Natural killer cell (primary cell): ENCODE results near the gene BUB1. TPM values are rescaled to one million over a fixed set of nuclear protein-coding genes. Genes with fewer than 3 reads are reported as not detected.

ENCODE experiments used
- ATAC-seq, 3 donors: fragments of 150-1000 bp in 2 of 3; fragments of 200-7000 bp in 1 of 3; cut with Tn5 transposase; 1 replicate in 1 of 3; 2 replicates in 2 of 3; pipeline ENCODE4 v1.10.0; 2021; ENCODE audit warnings: mild to moderate bottlenecking in 2 of 3, moderate library complexity in 2 of 3
- DNase-seq, 2 donors: peaks; one replicate each; pipeline versions ENCODE4 v3.0.0 to v3.0.0-alpha.2; 2013 to 2021; ENCODE audit warnings: mixed read lengths in 1 of 2
- H3K27ac ChIP-seq: one replicate; pipeline ENCODE4 v1.5.1; 2013; ENCODE audit warnings: mild to moderate bottlenecking, low read length
- H3K27me3 ChIP-seq: one replicate; pipeline ENCODE4 v1.6.1; 2013; ENCODE audit warnings: low read length; ENCODE audit not compliant: control insufficient read depth, insufficient read depth
- H3K36me3 ChIP-seq: one replicate; pipeline ENCODE4 v1.6.1; 2013; ENCODE audit warnings: low read length; ENCODE audit not compliant: control insufficient read depth, insufficient read depth
- H3K4me1 ChIP-seq: one replicate; pipeline ENCODE4 v1.6.1; 2013; ENCODE audit warnings: low read length; ENCODE audit not compliant: control insufficient read depth, insufficient read depth
- H3K4me3 ChIP-seq: one replicate; pipeline ENCODE4 v1.5.1; 2013; ENCODE audit warnings: low read length
- H3K9me3 ChIP-seq: one replicate; pipeline ENCODE4 v1.6.1; 2013; ENCODE audit warnings: low read length; ENCODE audit not compliant: control insufficient read depth, insufficient read depth
- H3K27ac Mint-ChIP-seq, 2 donors: one replicate each; pipeline ENCODE4 v1.8.0; 2022; ENCODE audit warnings: mild to moderate bottlenecking in 2 of 2, mixed read lengths in 2 of 2, moderate library complexity in 1 of 2
- H3K27me3 Mint-ChIP-seq, 2 donors: one replicate each; pipeline ENCODE4 v1.8.0; 2022; ENCODE audit warnings: low read depth in 2 of 2, mixed read lengths in 2 of 2
- H3K36me3 Mint-ChIP-seq: one replicate; pipeline ENCODE4 v1.8.0; 2022; ENCODE audit warnings: mixed read lengths
- H3K4me1 Mint-ChIP-seq, 2 donors: one replicate each; pipeline ENCODE4 v1.8.0; 2022; ENCODE audit warnings: mixed read lengths in 2 of 2
- H3K4me3 Mint-ChIP-seq: one replicate; pipeline ENCODE4 v1.8.0; 2022; ENCODE audit warnings: mild to moderate bottlenecking, moderate library complexity, mixed read lengths
- H3K9me3 Mint-ChIP-seq, 2 donors: one replicate each; pipeline ENCODE4 v1.8.0; 2022; ENCODE audit warnings: mixed read lengths in 2 of 2
- CTCF ChIP-seq: fragments of 200-600 bp; IDR thresholded peaks from one replicate; pipeline ENCODE4 v1.8.0; 2022; ENCODE audit warnings: antibody characterized with exemption
- WGBS: methylation state at CpG from one replicate; pipeline ENCODE4 v1.1.7; 2013; ENCODE audit warnings: missing lambda C conversion rate; ENCODE audit not compliant: insufficient coverage; 5-methylcytosine and 5-hydroxymethylcytosine counted together
- intact Hi-C: fragments of 100-400 bp; cut with micrococcal nuclease; formaldehyde crosslinking; loops from one replicate; pipeline ENCODE4 v1.14.2; 2022
- total RNA-seq, 4 donors: library from RNA; stranded (reverse); fragments of 120-200 nt in 1 of 4; gene quantifications; one replicate each; pipeline versions ENCODE4 v1.2.3 to v1.2.4, GENCODE V29; 2013 to 2022

The BUB1 gene
- total RNA-seq, 3 donors from 2014 or later (not counting 1 experiment from before 2014, with no cell fraction given) = 2.3 to 4.2 (median 2.7) TPM

GRCh38 chr2:110714452-110715224 lies 36.8 kb upstream of the BUB1 start:
- intact Hi-C loops = no loop called here
- Mint-ChIP-seq H3K9me3 (no peaks in the 10 kb centered on the region), H3K27ac (no peak overlapping the region), H3K4me3 (no peak overlapping the region), H3K27me3 (peaks cover 31 to 79% of the 10 kb centered on the region in 2 donors), H3K36me3 (no peaks in the 10 kb centered on the region), H3K4me1 (peaks cover 0 to 6% of the 10 kb centered on the region in 2 donors)
- H3K27me3 ChIP-seq = peaks cover 14% of the 10 kb centered on the region
- DNase-seq = no peak
- ATAC-seq = no peak
- H3K4me1 ChIP-seq = no peaks in the 10 kb centered on the region
- no peaks in the 10 kb centered on the region for H3K9me3 ChIP-seq
- H3K4me3 ChIP-seq = no peak overlapping the region
- no peaks in the 10 kb centered on the region for H3K36me3 ChIP-seq
- TF ChIP-seq CTCF = no peak
- no peak overlapping the region for H3K27ac ChIP-seq
- WGBS = 48% methylated on average over 6 of the region's 6 CpGs

- H3K4me3 Mint-ChIP-seq = no peak overlapping the region
- intact Hi-C loops = no loop called here
- no peaks in the 10 kb centered on the region for H3K9me3 Mint-ChIP-seq
- no peak overlapping the region for H3K27ac Mint-ChIP-seq
- H3K4me1 Mint-ChIP-seq = peaks cover 0 to 6% of the 10 kb centered on the region in 2 donors
- no peak for TF ChIP-seq CTCF
- Histone ChIP-seq H3K9me3 (no peaks in the 10 kb centered on the region), H3K27ac (no peak overlapping the region), H3K4me3 (no peak overlapping the region), H3K36me3 (no peaks in the 10 kb centered on the region), H3K27me3 (peaks cover 14% of the 10 kb centered on the region), H3K4me1 (no peaks in the 10 kb centered on the region)
- no peaks in the 10 kb centered on the region for H3K36me3 Mint-ChIP-seq
- WGBS = 85% methylated on average over 6 of the region's 6 CpGs
- no peak for ATAC-seq
- no peak for DNase-seq
- peaks cover 34 to 86% of the 10 kb centered on the region in 2 donors for H3K27me3 Mint-ChIP-seq
These were observed 35.9 kb upstream of the BUB1 start for GRCh38 chr2:110713513-110714362.

GRCh38 chr2:110712737-110713136 lies 34.9 kb upstream of the BUB1 start:
- H3K9me3 ChIP-seq = no peaks in the 10 kb centered on the region
- no peaks in the 10 kb centered on the region for H3K36me3 Mint-ChIP-seq
- H3K27me3 ChIP-seq = peaks cover 14% of the 10 kb centered on the region
- no peaks in the 10 kb centered on the region for H3K36me3 ChIP-seq
- H3K4me3 ChIP-seq = no peak overlapping the region
- no peak overlapping the region for H3K27ac Mint-ChIP-seq
- H3K9me3 Mint-ChIP-seq = no peaks in the 10 kb centered on the region
- ATAC-seq (no peak), DNase-seq (no peak)
- H3K4me3 Mint-ChIP-seq = no peak overlapping the region
- no peak for TF ChIP-seq CTCF
- H3K27ac ChIP-seq = no peak overlapping the region
- peaks cover 36 to 86% of the 10 kb centered on the region in 2 donors for H3K27me3 Mint-ChIP-seq
- H3K4me1 Mint-ChIP-seq = peaks cover 0 to 6% of the 10 kb centered on the region in 2 donors
- WGBS = 91% methylated on average over 1 of the region's 1 CpG
- H3K4me1 ChIP-seq = no peaks in the 10 kb centered on the region
- intact Hi-C loops = no loop called here
